Tibial nerve (tissue), 4 donors: Measurements from ENCODE around the gene ZNF629. TPM values are rescaled to one million over a fixed set of nuclear protein-coding genes. Genes with fewer than 3 reads are reported as not detected.

ENCODE experiments used
- DNase-seq, 2 donors: peaks; one replicate each; pipeline ENCODE4 v3.0.0-alpha.2; 2019; ENCODE audit warnings: low spot score in 2 of 2
- H3K27ac ChIP-seq, 4 donors: fragments of 200-600 bp; sonication (generic) in 3 of 4; one replicate each; pipeline ENCODE4 v1.5.1; 2017 to 2019; ENCODE audit warnings: mild to moderate bottlenecking in 1 of 4
- H3K27me3 ChIP-seq, 2 donors: fragments of 200-600 bp; sonication (generic) in 1 of 2; one replicate each; pipeline versions ENCODE4 v1.5.1 to v1.6.0; 2017 to 2019
- H3K36me3 ChIP-seq, 3 donors: fragments of 200-600 bp; sonication (generic); one replicate each; pipeline ENCODE4 v1.5.1; 2018 to 2019
- H3K4me1 ChIP-seq, 4 donors: fragments of 200-600 bp; sonication (generic) in 3 of 4; one replicate each; pipeline ENCODE4 v1.5.1; 2017 to 2019
- H3K4me3 ChIP-seq, 4 donors: fragments of 200-600 bp; sonication (generic) in 3 of 4; one replicate each; pipeline ENCODE4 v1.5.1; 2017 to 2019; ENCODE audit warnings: mild to moderate bottlenecking in 1 of 4, moderate library complexity in 1 of 4
- H3K9me3 ChIP-seq, 4 donors: fragments of 200-600 bp; sonication (generic) in 3 of 4; one replicate each; pipeline ENCODE4 v1.5.1; 2017 to 2019
- CTCF ChIP-seq, 5 experiments: fragments of 200-600 bp in 3 of 5; fragments of 450-650 bp in 2 of 5; sonication (generic) in 3 of 5; IDR thresholded peaks; one replicate each; pipeline ENCODE4 v1.5.1; 2016 to 2019; ENCODE audit warnings: antibody characterized with exemption in 5 of 5, mild to moderate bottlenecking in 3 of 5, moderate library complexity in 2 of 5
- EP300 ChIP-seq, 2 donors: sonication (generic); formaldehyde crosslinking; IDR thresholded peaks; one replicate each; pipeline ENCODE4 v1.6.1; 2017; ENCODE audit warnings: antibody characterized with exemption in 2 of 2, mild to moderate bottlenecking in 1 of 2
- POLR2A ChIP-seq, 2 donors: fragments of 450-650 bp; IDR thresholded peaks; one replicate each; pipeline ENCODE4 v1.6.1; 2017; ENCODE audit warnings: antibody characterized with exemption in 2 of 2, mild to moderate bottlenecking in 2 of 2, moderate library complexity in 2 of 2
- WGBS, 2 donors: methylation state at CpG; one replicate each; pipeline ENCODE4 v1.1.5; 2018; 5-methylcytosine and 5-hydroxymethylcytosine counted together
- total RNA-seq, 4 donors: library from RNA; depleted of rRNA; stranded (reverse); fragments of >200 nt; gene quantifications; one replicate each; pipeline ENCODE4 v1.1.0, GENCODE V29; 2016

Gene ZNF629
- total RNA-seq, 4 donors from 2014 or later = 14.7 to 22.2 (median 17.1) TPM

- Histone ChIP-seq H3K9me3 (no peaks in the 10 kb centered on the region), H3K27me3 (no peaks in the 10 kb centered on the region), H3K36me3 (peaks cover 0 to 70% (median 5%) of the 10 kb centered on the region in 3 donors), H3K27ac (no peak overlapping the region), H3K4me1 (peaks cover 0 to 13% (median 3%) of the 10 kb centered on the region in 4 donors), H3K4me3 (no peak overlapping the region)
- TF ChIP-seq EP300 (IDR thresholded peaks at IDR 0.05) (no peak), POLR2A (IDR thresholded peaks at IDR 0.05) (no peak), CTCF (IDR thresholded peaks at IDR 0.05) (no peak)
- WGBS, 2 donors = 78 to 86% methylated on average over 7 of the region's 7 CpGs
- no peak for DNase-seq
Observed at GRCh38 chr16:30757316-30757715, 29.7 kb downstream of the ZNF629 start.

- Histone ChIP-seq H3K9me3 (no peaks in the 10 kb centered on the region), H3K4me3 (no peak overlapping the region), H3K36me3 (peaks cover 0 to 76% (median 5%) of the 10 kb centered on the region in 3 donors), H3K27me3 (no peaks in the 10 kb centered on the region), H3K4me1 (peaks cover 0 to 13% (median 3%) of the 10 kb centered on the region in 4 donors), H3K27ac (no peak overlapping the region)
- TF ChIP-seq CTCF (IDR thresholded peaks at IDR 0.05) = no peak
- WGBS, 2 donors = 86 to 95% methylated on average over 5 to 12 of the region's 13 CpGs
- DNase-seq = no peak
Observed at GRCh38 chr16:30756781-30757100, 30.3 kb downstream of the ZNF629 start.

GRCh38 chr16:30755955-30756780 is 30.8 kb downstream of the ZNF629 start:
- Histone ChIP-seq H3K4me3 (no peak overlapping the region), H3K36me3 (peaks cover 0 to 82% (median 10%) of the 10 kb centered on the region in 3 donors), H3K4me1 (peaks cover 0 to 9% (median 3%) of the 10 kb centered on the region in 4 donors), H3K9me3 (no peaks in the 10 kb centered on the region), H3K27me3 (no peaks in the 10 kb centered on the region), H3K27ac (no peak overlapping the region)
- no peak for DNase-seq
- TF ChIP-seq POLR2A (IDR thresholded peaks at IDR 0.05) (no peak), CTCF (IDR thresholded peaks at IDR 0.05) (no peak), EP300 (IDR thresholded peaks at IDR 0.05) (no peak)
- 92 to 94% methylated on average over 17 to 18 of the region's 20 CpGs for WGBS, 2 donors

GRCh38 chr16:30753596-30753995 is 33.4 kb downstream of the ZNF629 start:
- Histone ChIP-seq H3K27ac (no peak overlapping the region), H3K27me3 (no peaks in the 10 kb centered on the region), H3K4me3 (no peak overlapping the region), H3K36me3 (peaks cover 0 to 77% (median 10%) of the 10 kb centered on the region in 3 donors), H3K4me1 (peaks cover 0 to 12% (median 0%) of the 10 kb centered on the region in 4 donors), H3K9me3 (no peaks in the 10 kb centered on the region)
- no peak for DNase-seq
- TF ChIP-seq POLR2A (IDR thresholded peaks at IDR 0.05) (no peak), CTCF (IDR thresholded peaks at IDR 0.05) (no peak), EP300 (IDR thresholded peaks at IDR 0.05) (no peak)
- whole genome bisulfite sequencing, 2 donors = 74 to 75% methylated on average over 4 of the region's 4 CpGs

- Histone ChIP-seq H3K4me3 (no peak overlapping the region), H3K36me3 (peaks cover 0 to 54% (median 10%) of the 10 kb centered on the region in 3 donors), H3K9me3 (no peaks in the 10 kb centered on the region), H3K4me1 (peaks cover 0 to 20% (median 3%) of the 10 kb centered on the region in 4 donors), H3K27ac (no peak overlapping the region), H3K27me3 (no peaks in the 10 kb centered on the region)
- DNase-seq = no peak
- 90 to 91% methylated on average over 20 of the region's 20 CpGs for WGBS, 2 donors
- TF ChIP-seq POLR2A (IDR thresholded peaks at IDR 0.05) = no peak
- no peak for TF ChIP-seq EP300 (IDR thresholded peaks at IDR 0.05)
- no peak for TF ChIP-seq CTCF (IDR thresholded peaks at IDR 0.05)
Observed at GRCh38 chr16:30750876-30751465, 36.0 kb downstream of the ZNF629 start.
